Thymus (tissue), 11 donors: ENCODE results near the gene RGS7. TPM values are rescaled to one million over a fixed set of nuclear protein-coding genes. Genes with fewer than 3 reads are reported as not detected.

Experiments
- DNase-seq, 9 donors: peaks; one replicate each; pipeline ENCODE4 v3.0.0-alpha.2; 2013; ENCODE audit warnings: low spot score in 9 of 9, low read depth in 6 of 9, missing footprints in 1 of 9
- H3K27ac ChIP-seq, 2 donors: one replicate each; pipeline ENCODE4 v1.5.1; 2013; ENCODE audit warnings: control low read depth in 1 of 2, low read depth in 1 of 2, low read length in 1 of 2, mild to moderate bottlenecking in 1 of 2, moderate library complexity in 1 of 2
- H3K27me3 ChIP-seq, 2 donors: one replicate each; pipeline ENCODE4 v1.5.1; 2013; ENCODE audit warnings: low read length in 1 of 2; ENCODE audit not compliant: control insufficient read depth in 2 of 2, insufficient read depth in 1 of 2
- H3K36me3 ChIP-seq, 2 donors: one replicate each; pipeline ENCODE4 v1.5.1; 2013; ENCODE audit warnings: low read length in 1 of 2, mild to moderate bottlenecking in 1 of 2, moderate library complexity in 1 of 2; ENCODE audit not compliant: control insufficient read depth in 2 of 2, insufficient read depth in 2 of 2
- H3K4me1 ChIP-seq, 2 donors: one replicate each; pipeline ENCODE4 v1.5.1; 2013; ENCODE audit warnings: low read length in 2 of 2; ENCODE audit not compliant: control insufficient read depth in 2 of 2, insufficient read depth in 2 of 2
- H3K4me3 ChIP-seq, 2 donors: one replicate each; pipeline ENCODE4 v1.5.1; 2013; ENCODE audit warnings: low read length in 2 of 2, control low read depth in 1 of 2, mild to moderate bottlenecking in 1 of 2
- H3K9me3 ChIP-seq, 2 donors: one replicate each; pipeline ENCODE4 v1.5.1; 2013; ENCODE audit warnings: low read length in 1 of 2, mild to moderate bottlenecking in 1 of 2; ENCODE audit not compliant: control insufficient read depth in 2 of 2, insufficient read depth in 1 of 2
- WGBS: extraction: QIAGEN DNeasy Blood & Tissue Kit; methylation state at CpG from one replicate; pipeline ENCODE4 v1.1.7; 2013; 5-methylcytosine and 5-hydroxymethylcytosine counted together
- polyA plus RNA-seq: library from polyadenylated mRNA; stranded (reverse); fragments of 200-250 nt; gene quantifications from one replicate; pipeline ENCODE4 v1.2.3, GENCODE V29; 2013
- total RNA-seq: library from RNA; stranded (reverse); fragments of 120-200 nt; gene quantifications from one replicate; pipeline ENCODE4 v1.2.4, GENCODE V29; 2013
- donor health status: healthy.

The RGS7 gene
- total and polyA plus RNA-seq, 2 donors = 0.05 to 0.07 TPM

DNA sequence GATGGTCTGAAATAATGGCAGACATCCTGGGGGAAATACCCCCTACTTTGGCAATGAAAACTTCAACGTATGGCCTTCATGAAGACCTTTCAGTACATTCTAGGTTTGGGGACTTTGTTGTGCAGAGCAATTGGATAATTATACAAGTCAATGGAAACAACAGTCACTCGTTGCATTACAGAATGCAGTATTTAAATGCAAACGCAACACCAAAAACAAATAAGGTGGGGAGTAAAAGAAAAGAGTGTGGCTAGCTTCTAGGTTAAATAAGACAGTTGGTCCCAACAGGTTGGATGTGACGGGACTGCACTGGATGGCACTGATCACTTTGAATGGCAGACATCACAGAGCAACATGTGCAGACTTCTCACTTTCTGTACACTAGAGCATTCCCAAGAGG is 386.8 kb downstream of the RGS7 start:
- no peak for DNase-seq
- Histone ChIP-seq H3K9me3 (no peaks in the 10 kb centered on the region), H3K27ac (no peak overlapping the region), H3K4me3 (no peak overlapping the region), H3K4me1 (no peaks in the 10 kb centered on the region), H3K36me3 (no peaks in the 10 kb centered on the region), H3K27me3 (no peaks in the 10 kb centered on the region)
- WGBS = 74% methylated on average over 4 of the region's 4 CpGs

DNA sequence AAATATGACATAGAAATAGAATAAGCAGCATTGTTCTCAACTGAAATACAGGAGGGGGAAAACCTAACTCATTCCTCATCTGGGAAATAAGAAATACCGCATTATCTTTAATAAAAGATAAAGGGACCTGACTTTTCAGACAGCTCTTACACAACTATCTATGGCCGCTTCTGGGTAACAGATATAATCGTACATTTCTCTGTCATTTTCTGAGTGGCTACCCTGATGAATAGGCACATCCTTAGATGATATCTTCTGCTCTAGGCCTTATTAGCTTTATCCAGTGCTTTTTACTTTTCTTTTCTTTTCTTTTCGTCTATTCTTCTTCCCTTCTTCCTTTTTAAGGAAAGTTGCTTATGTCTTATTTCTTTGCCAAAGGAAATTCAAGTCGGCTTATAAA is 388.1 kb downstream of the RGS7 start:
- Histone ChIP-seq H3K27me3 (no peaks in the 10 kb centered on the region), H3K27ac (no peak overlapping the region), H3K36me3 (no peaks in the 10 kb centered on the region), H3K4me3 (no peak overlapping the region), H3K9me3 (no peaks in the 10 kb centered on the region), H3K4me1 (no peaks in the 10 kb centered on the region)
- DNase-seq = no peak
- 90% methylated on average over 5 of the region's 5 CpGs for WGBS

DNA sequence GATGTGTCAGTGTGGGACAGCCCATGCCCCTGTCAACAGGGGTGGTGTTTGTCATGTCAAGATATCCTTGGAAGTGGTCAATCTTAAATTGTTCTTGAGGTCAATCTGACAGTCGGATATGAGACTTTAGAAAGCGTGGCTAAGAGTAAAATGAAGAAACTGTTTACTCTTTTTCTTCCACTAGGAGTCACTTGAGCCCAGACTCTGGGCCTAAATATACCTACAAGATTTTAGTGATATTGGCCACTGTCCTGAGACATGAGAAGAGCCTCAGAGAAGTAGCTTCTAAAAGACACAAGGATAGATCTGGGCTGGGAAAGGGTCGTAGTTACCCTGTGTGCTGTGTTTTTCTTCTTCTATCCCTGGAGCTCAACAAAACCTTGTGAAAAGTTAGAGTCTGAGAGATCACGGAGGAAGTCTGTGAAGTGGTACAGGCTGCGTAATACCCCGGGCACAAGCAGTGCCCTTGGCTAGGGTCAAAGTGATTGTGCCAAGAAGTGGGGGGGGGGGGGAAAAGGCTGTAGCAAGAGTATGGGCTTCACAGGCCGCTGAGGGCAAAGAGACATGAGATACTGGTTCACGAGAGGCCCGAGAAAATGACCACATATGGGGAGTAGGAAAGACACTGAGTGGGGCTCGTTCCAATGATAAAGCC is 389.8 kb downstream of the RGS7 start:
- Histone ChIP-seq H3K27me3 (no peaks in the 10 kb centered on the region), H3K9me3 (no peaks in the 10 kb centered on the region), H3K36me3 (no peaks in the 10 kb centered on the region), H3K4me3 (no peak overlapping the region), H3K4me1 (no peaks in the 10 kb centered on the region), H3K27ac (no peak overlapping the region)
- 79% methylated on average over 10 of the region's 10 CpGs for WGBS
- no peak for DNase-seq

DNA sequence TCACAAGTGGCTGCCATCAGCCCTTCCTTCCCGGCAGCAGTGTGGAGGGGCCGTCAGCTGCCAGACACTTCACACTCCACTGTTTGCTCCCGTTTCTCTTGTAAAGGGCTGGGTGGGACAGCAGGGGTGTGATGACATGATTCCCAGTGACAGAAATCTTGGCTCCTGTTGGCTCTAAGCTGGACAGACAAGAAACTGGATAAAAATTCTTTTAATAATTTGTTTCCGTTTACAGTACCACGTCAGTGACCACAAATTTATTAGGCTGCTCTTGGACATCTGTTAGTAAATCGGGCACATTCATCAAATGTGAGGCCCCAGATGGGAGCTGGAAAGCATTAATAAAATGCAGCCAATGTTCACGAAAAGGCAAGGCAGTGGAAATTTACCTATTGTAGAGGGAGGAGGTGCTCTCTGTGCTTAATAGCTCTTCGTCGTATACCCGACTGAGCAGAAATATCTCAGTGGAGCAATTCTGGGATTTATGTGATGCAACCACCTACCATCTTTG is 391.4 kb downstream of the RGS7 start:
- H3K4me3 ChIP-seq = no peak overlapping the region
- no peak overlapping the region for H3K27ac ChIP-seq
- DNase-seq = no peak
- 62% methylated on average over 10 of the region's 10 CpGs for WGBS
- no peaks in the 10 kb centered on the region for H3K4me1 ChIP-seq
- no peaks in the 10 kb centered on the region for H3K36me3 ChIP-seq
- no peaks in the 10 kb centered on the region for H3K27me3 ChIP-seq
- H3K9me3 ChIP-seq = no peaks in the 10 kb centered on the region

DNA sequence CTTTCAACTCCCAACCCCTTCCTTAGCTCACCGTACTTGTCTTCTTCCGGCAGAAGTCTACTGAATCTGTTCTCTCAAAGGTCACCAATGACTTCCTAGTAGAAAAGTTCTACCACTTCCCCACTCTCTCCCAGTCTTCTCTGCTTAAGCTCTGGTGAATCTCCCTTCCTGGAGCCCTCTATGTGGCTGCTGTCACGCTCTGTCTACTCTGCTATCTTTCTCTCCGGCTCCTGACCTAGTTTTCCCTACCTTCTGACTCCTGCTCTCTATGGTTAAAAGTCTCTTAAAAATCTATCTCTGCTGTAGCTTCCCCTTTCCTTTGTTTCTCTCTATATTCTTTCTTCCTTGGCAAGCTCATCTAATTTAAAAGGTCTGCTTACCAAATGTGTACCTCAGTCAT is 394.9 kb downstream of the RGS7 start:
- Histone ChIP-seq H3K4me1 (no peaks in the 10 kb centered on the region), H3K27me3 (no peaks in the 10 kb centered on the region), H3K27ac (no peak overlapping the region), H3K4me3 (no peak overlapping the region), H3K9me3 (no peaks in the 10 kb centered on the region), H3K36me3 (no peaks in the 10 kb centered on the region)
- 84% methylated on average over 4 of the region's 4 CpGs for WGBS
- DNase-seq = no peak

DNA sequence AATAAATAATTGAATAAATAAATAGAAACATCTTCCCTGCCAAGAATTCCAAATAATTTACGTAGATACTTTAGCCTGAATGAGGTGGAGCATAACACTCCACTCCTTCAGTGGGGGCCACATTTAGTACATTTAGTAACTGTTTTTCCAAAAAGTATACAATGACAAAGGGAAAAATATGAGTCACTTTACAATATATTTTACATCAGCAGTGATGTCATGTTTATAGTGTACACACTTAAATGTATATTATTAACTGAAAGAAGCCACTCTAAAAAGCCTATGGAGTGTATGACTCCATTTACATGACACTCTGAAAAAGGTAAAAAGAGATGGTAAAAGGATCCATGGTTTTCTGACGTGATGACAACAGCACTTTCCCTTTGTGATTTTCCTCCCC is 400.6 kb downstream of the RGS7 start:
- WGBS = 88% methylated on average over 2 of the region's 2 CpGs
- no peaks in the 10 kb centered on the region for H3K4me1 ChIP-seq
- no peaks in the 10 kb centered on the region for H3K9me3 ChIP-seq
- H3K4me3 ChIP-seq = no peak overlapping the region
- no peak for DNase-seq
- H3K27ac ChIP-seq = no peak overlapping the region
- H3K27me3 ChIP-seq = no peaks in the 10 kb centered on the region
- H3K36me3 ChIP-seq = no peaks in the 10 kb centered on the region

DNA sequence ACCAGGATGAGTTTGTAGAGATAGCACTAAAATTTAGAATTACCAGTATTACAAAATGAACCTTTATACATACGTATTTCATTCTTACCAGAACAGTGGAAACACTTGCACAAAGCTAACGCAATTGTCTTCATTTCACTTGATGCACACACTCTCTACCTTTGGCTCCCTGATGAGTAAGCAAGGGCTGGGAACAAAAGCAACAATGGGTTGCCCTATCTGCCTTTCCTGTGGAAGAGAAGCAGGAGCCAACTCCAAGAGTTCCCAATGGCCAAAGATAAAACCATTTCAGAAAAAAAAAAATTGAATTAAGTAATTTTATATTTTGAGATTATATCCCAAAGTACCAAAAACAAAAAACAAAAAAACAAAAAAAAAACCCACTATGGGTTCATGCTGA is 401.0 kb downstream of the RGS7 start:
- no peaks in the 10 kb centered on the region for H3K9me3 ChIP-seq
- H3K27ac ChIP-seq = no peak overlapping the region
- H3K27me3 ChIP-seq = no peaks in the 10 kb centered on the region
- DNase-seq = no peak
- H3K4me1 ChIP-seq = no peaks in the 10 kb centered on the region
- H3K4me3 ChIP-seq = no peak overlapping the region
- WGBS = 47% methylated on average over 2 of the region's 2 CpGs
- no peaks in the 10 kb centered on the region for H3K36me3 ChIP-seq

DNA sequence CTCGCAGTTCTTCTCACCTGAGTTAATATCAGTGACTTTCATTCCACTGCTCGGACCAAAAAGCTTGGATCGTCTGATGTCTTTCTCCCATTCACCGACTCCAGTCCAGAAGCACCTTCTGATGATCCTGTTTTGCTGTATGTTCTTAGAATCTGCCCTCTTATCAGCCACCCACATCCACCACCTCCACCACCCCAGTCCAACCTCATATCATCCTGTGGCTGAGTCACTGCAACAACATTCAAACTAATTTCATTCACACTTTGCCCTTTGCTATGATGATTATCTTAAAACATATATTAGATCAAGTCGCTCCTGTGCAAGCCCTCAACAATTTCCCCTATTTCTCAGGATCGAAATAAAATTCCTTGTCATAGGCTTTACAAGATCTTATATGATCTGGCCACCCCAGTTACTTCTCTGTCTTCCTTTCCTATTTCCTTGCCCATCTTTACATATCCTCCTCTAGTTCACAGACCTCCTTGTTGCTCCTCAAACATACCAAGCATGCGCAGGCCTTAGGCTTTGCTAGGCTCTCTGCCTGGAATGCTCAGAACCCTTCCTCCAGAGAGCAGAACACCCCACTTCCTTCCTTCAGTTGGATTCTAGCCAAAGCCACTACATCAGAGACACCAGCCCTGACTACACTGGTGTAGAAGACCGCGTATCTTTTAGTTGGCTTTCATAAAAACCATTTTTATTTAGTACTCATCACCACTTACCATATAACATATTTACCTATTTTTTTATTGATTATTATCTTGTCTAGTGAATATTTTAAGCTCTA is 409.4 kb downstream of the RGS7 start:
- 89% methylated on average over 9 of the region's 9 CpGs for WGBS
- H3K4me3 ChIP-seq = no peak overlapping the region
- H3K9me3 ChIP-seq = no peaks in the 10 kb centered on the region
- no peaks in the 10 kb centered on the region for H3K27me3 ChIP-seq
- no peaks in the 10 kb centered on the region for H3K36me3 ChIP-seq
- no peaks in the 10 kb centered on the region for H3K4me1 ChIP-seq
- no peak overlapping the region for H3K27ac ChIP-seq
- DNase-seq = no peak

DNA sequence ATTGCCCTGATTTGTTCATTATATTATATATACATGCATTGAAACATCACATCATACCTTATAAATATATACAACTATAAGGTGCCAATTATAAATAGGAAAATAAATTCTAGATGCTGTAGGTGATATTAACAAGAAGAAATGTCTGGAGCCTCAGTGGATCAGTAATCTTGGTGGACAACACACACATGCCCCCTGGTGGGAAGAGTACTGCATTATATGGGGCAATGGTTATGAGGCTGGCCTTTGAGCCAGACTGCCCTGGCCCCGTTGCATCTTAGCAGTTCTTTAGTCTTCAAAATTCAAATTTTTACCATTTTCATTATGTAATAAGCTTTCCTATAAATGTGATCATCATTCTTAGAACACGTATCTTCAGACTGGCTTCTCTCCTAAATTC is 410.1 kb downstream of the RGS7 start:
- no peak for DNase-seq
- no peak overlapping the region for H3K27ac ChIP-seq
- 93% methylated on average over 2 of the region's 2 CpGs for WGBS

More for the DNA sequence above, 410.1 kb downstream of the RGS7 start:
- H3K4me1 ChIP-seq = no peaks in the 10 kb centered on the region
- H3K4me3 ChIP-seq = no peak overlapping the region
- no peaks in the 10 kb centered on the region for H3K27me3 ChIP-seq
- no peaks in the 10 kb centered on the region for H3K9me3 ChIP-seq
- H3K36me3 ChIP-seq = no peaks in the 10 kb centered on the region
